ENCODE measurements around the gene ELK4. TPM values are rescaled to one million over a fixed set of nuclear protein-coding genes. Genes with fewer than 3 reads are reported as not detected.

ELK4 gene
- 10 to 100 TPM; 20.2 to 34.4 TPM for total RNA-seq

- peak; percentile 90 for ATAC-seq (ENCODE audit: insufficient number of reproducible peaks, low FRiP score, low read depth)
- Histone ChIP-seq H3K9me3 (no peaks in the 10 kb centered on the region), H3K36me3 (no peaks in the 10 kb centered on the region), H3K27me3 (replicated peaks; ENCODE audit: insufficient read depth) (no peaks in the 10 kb centered on the region), H3K4me1 (ENCODE audit: control insufficient read depth in 1 of 2, low read depth in 2 of 2) (peaks cover 21 to 41% of the 10 kb centered on the region in 2 donors), H3K4me3 (peak within 1 kb of the TSS; percentile 98), H3K27ac (peak within 1 kb of the TSS; percentile 89 to 99)
- TF ChIP-seq CTCF (IDR thresholded peaks at IDR 0.05) = peak; percentile 61
- DNase-seq (ENCODE audit: low spot score) = peak; percentile 96
These were observed at the start of gene ELK4 for GRCh38 chr1:205631768-205632668. Gene ELK4 (minus strand): TSS chr1:205632011. CDS start chr1:205623882, 8,129 bp downstream.

- Histone ChIP-seq H3K4me1 (ENCODE audit: control insufficient read depth in 1 of 2, low read depth in 2 of 2) (peaks cover 18 to 32% of the 10 kb centered on the region in 2 donors), H3K36me3 (no peaks in the 10 kb centered on the region), H3K4me3 (no peak overlapping the region), H3K27me3 (replicated peaks; ENCODE audit: insufficient read depth) (no peaks in the 10 kb centered on the region), H3K9me3 (no peaks in the 10 kb centered on the region), H3K27ac (peak overlapping the region; percentile 33 to 83)
- ATAC-seq (ENCODE audit: insufficient number of reproducible peaks, low FRiP score, low read depth) = no peak
- DNase-seq (ENCODE audit: low spot score) = no peak
- TF ChIP-seq CTCF (IDR thresholded peaks at IDR 0.05) = no peak
These were observed 49.6 kb upstream of the ELK4 start for GRCh38 chr1:205681364-205681763.

- TF ChIP-seq CTCF (IDR thresholded peaks at IDR 0.05) = no peak
- Histone ChIP-seq H3K9me3 (no peaks in the 10 kb centered on the region), H3K27ac (peak within 1 kb of the TSS; percentile 83 to 89), H3K27me3 (replicated peaks; ENCODE audit: insufficient read depth) (no peaks in the 10 kb centered on the region), H3K4me1 (ENCODE audit: control insufficient read depth in 1 of 2, low read depth in 2 of 2) (peaks cover 18 to 40% of the 10 kb centered on the region in 2 donors), H3K36me3 (no peaks in the 10 kb centered on the region), H3K4me3 (peak within 1 kb of the TSS; percentile 83)
- no peak for ATAC-seq (ENCODE audit: insufficient number of reproducible peaks, low FRiP score, low read depth)
- DNase-seq (ENCODE audit: low spot score) = no peak
These were observed 48.5 kb upstream of the ELK4 start, which contains the start of gene SLC45A3 for GRCh38 chr1:205680073-205680851. Gene SLC45A3 (minus strand): TSS chr1:205680509. CDS start chr1:205664656, 15,853 bp downstream.

- Histone ChIP-seq H3K36me3 (no peaks in the 10 kb centered on the region), H3K4me3 (peak overlapping the region; percentile 83), H3K27me3 (replicated peaks; ENCODE audit: insufficient read depth) (no peaks in the 10 kb centered on the region), H3K9me3 (no peaks in the 10 kb centered on the region), H3K4me1 (ENCODE audit: control insufficient read depth in 1 of 2, low read depth in 2 of 2) (peaks cover 18 to 48% of the 10 kb centered on the region in 2 donors), H3K27ac (peak overlapping the region; percentile 83 to 89)
- TF ChIP-seq CTCF (IDR thresholded peaks at IDR 0.05) = no peak
- ATAC-seq (ENCODE audit: insufficient number of reproducible peaks, low FRiP score, low read depth) (no peak), DNase-seq (ENCODE audit: low spot score) (no peak)
These were observed 46.7 kb upstream of the ELK4 start for GRCh38 chr1:205678286-205679111.
